IMR-90 (cell line): ENCODE results near the gene ABHD12B. TPM values are rescaled to one million over a fixed set of nuclear protein-coding genes. Genes with fewer than 3 reads are reported as not detected.

Experiments used
- ATAC-seq: fragments of 200-7000 bp; cut with Tn5 transposase; 2 replicates; pipeline ENCODE4 v1.9.1; 2020; ENCODE audit warnings: low read depth, mild to moderate bottlenecking, moderate library complexity
- BruUV-seq: library from RNA; stranded (reverse); fragments of 400-500 nt; replicated peaks from 2 replicates; lab custom pipeline; 2021; lab: Mats Ljungman, UMichigan
- CTCF ChIA-PET: fragments of 300-600 bp; formaldehyde crosslinking; extraction: SDS; loops from one replicate; lab custom pipeline; 2021; ENCODE audit warnings: antibody characterized with exemption; lab: Yijun Ruan, JAX
- POLR2A ChIA-PET: fragments of 300-600 bp; sonication (Branson Sonifier 250); formaldehyde crosslinking; loops from one replicate; lab custom pipeline; 2022; ENCODE audit warnings: antibody characterized with exemption; ENCODE audit not compliant: unreplicated experiment; lab: Charles Lee
- DNase-seq: peaks from one replicate; pipeline ENCODE4 v3.0.0; 2013
- H2AFZ ChIP-seq: replicated peaks from 2 replicates; pipeline ENCODE3; 2013; ENCODE audit warnings: low read length, mild to moderate bottlenecking; ENCODE audit not compliant: poor library complexity
- H2AK5ac ChIP-seq: 2 replicates; pipeline ENCODE4 v1.6.1; 2013; ENCODE audit warnings: low read depth, low read length, inconsistent platforms
- H2AK9ac ChIP-seq: replicated peaks from 2 replicates; pipeline ENCODE3; 2013; ENCODE audit warnings: mild to moderate bottlenecking, low read depth, low read length, moderate library complexity; ENCODE audit not compliant: poor library complexity
- H2BK120ac ChIP-seq: 2 replicates; pipeline ENCODE4 v1.6.1; 2013; ENCODE audit warnings: low read depth, low read length, inconsistent platforms
- H2BK15ac ChIP-seq: 3 replicates; pipeline ENCODE4 v1.6.1; 2013; ENCODE audit warnings: low read depth, low read length, inconsistent platforms
- H2BK20ac ChIP-seq: 2 replicates; pipeline ENCODE4 v1.6.1; 2013; ENCODE audit warnings: low read depth, mild to moderate bottlenecking, inconsistent platforms, low read length, moderate library complexity
- H2BK5ac ChIP-seq: 2 replicates; pipeline ENCODE4 v1.6.1; 2013; ENCODE audit warnings: mild to moderate bottlenecking, low read depth, low read length, inconsistent platforms; ENCODE audit not compliant: poor library complexity, severe bottlenecking
- H3K14ac ChIP-seq: replicated peaks from 2 replicates; pipeline ENCODE4 v1.6.1; 2013; ENCODE audit warnings: low read depth, low read length, inconsistent platforms
- H3K18ac ChIP-seq: 2 replicates; pipeline ENCODE4 v1.6.1; 2013; ENCODE audit warnings: low read depth, low read length, control low read depth
- H3K23ac ChIP-seq: 2 replicates; pipeline ENCODE4 v1.6.1; 2013; ENCODE audit warnings: low read depth, low read length, inconsistent platforms
- H3K27ac ChIP-seq: 2 replicates; pipeline ENCODE4 v1.5.1; 2013; ENCODE audit warnings: mild to moderate bottlenecking, control low read depth, low read length; ENCODE audit not compliant: insufficient read depth
- H3K27me3 ChIP-seq: 2 replicates; pipeline ENCODE4 v1.6.1; 2013; ENCODE audit warnings: low read length; ENCODE audit not compliant: control insufficient read depth, insufficient read depth
- H3K36me3 ChIP-seq: 2 replicates; pipeline ENCODE4 v1.6.1; 2013; ENCODE audit warnings: low read length, mixed read lengths; ENCODE audit not compliant: control insufficient read depth, insufficient read depth
- H3K4ac ChIP-seq: 2 replicates; pipeline ENCODE4 v1.6.1; 2013; ENCODE audit warnings: low read depth, low read length, inconsistent platforms
- H3K4me1 ChIP-seq: 2 replicates; pipeline ENCODE4 v1.6.1; 2013; ENCODE audit warnings: low read length, mixed read lengths; ENCODE audit not compliant: control insufficient read depth, insufficient read depth
- H3K4me2 ChIP-seq: 2 replicates; pipeline ENCODE4 v1.6.1; 2013; ENCODE audit warnings: low read depth, mild to moderate bottlenecking, control low read depth, low read length, moderate library complexity
- H3K4me3 ChIP-seq: 2 replicates; pipeline ENCODE4 v1.5.1; 2013; ENCODE audit warnings: low read depth, mild to moderate bottlenecking, control low read depth, low read length, moderate library complexity; ENCODE audit not compliant: insufficient read depth
- H3K56ac ChIP-seq: 2 replicates; pipeline ENCODE4 v1.6.1; 2013; ENCODE audit warnings: low read length, inconsistent platforms; ENCODE audit not compliant: insufficient read depth; ENCODE audit errors: extremely low read depth
- H3K79me1 ChIP-seq, 2 experiments: 2 replicates each; pipeline ENCODE4 v1.6.1; 2013; ENCODE audit warnings: low read length in 2 of 2, inconsistent platforms in 1 of 2, low read depth in 1 of 2
- H3K9ac ChIP-seq: 2 replicates; pipeline ENCODE4 v1.6.1; 2013; ENCODE audit warnings: low read depth, low read length, control low read depth
- H3K9me1 ChIP-seq: 2 replicates; pipeline ENCODE4 v1.6.1; 2013; ENCODE audit warnings: low read length, inconsistent platforms; ENCODE audit not compliant: insufficient read depth
- H3K9me3 ChIP-seq: 2 replicates; pipeline ENCODE4 v1.6.1; 2013; ENCODE audit warnings: low read length; ENCODE audit not compliant: control insufficient read depth, insufficient read depth
- H4K20me1 ChIP-seq: 2 replicates; pipeline ENCODE4 v1.6.1; 2013; ENCODE audit warnings: low read length, inconsistent platforms; ENCODE audit not compliant: insufficient read depth
- H4K5ac ChIP-seq: 2 replicates; pipeline ENCODE4 v1.6.1; 2013; ENCODE audit warnings: mild to moderate bottlenecking, low read depth, low read length, control low read depth
- H4K8ac ChIP-seq, 2 experiments: 2 replicates each; pipeline ENCODE4 v1.6.1; 2013; ENCODE audit warnings: low read depth in 2 of 2, low read length in 2 of 2, control low read depth in 1 of 2, inconsistent platforms in 1 of 2
- H4K91ac ChIP-seq: 2 replicates; pipeline ENCODE4 v1.6.1; 2013; ENCODE audit warnings: low read depth, low read length, inconsistent platforms; ENCODE audit not compliant: insufficient read depth
- BHLHE40 ChIP-seq: fragments of 150-350 bp; IDR thresholded peaks from 2 replicates; pipeline ENCODE4 v1.6.1; 2016; ENCODE audit warnings: mild to moderate bottlenecking, low read depth, low read length
- CEBPB ChIP-seq: IDR thresholded peaks from 2 replicates; pipeline ENCODE4 v1.6.1; 2012; ENCODE audit warnings: low read depth, low read length, improper control_type of control experiment
- FOS ChIP-seq: fragments of 150-350 bp; IDR thresholded peaks from 2 replicates; pipeline ENCODE4 v1.6.1; 2016; ENCODE audit warnings: low read depth, low read length
- MAFK ChIP-seq: IDR thresholded peaks from 2 replicates; pipeline ENCODE4 v1.6.1; 2012; ENCODE audit warnings: low read depth, low read length, improper control_type of control experiment
- MXI1 ChIP-seq: IDR thresholded peaks from 2 replicates; pipeline ENCODE4 v1.6.1; 2012; ENCODE audit warnings: low read depth, mild to moderate bottlenecking, low read length, moderate library complexity, borderline replicate concordance
- RAD21 ChIP-seq: IDR thresholded peaks from 2 replicates; pipeline ENCODE4 v1.6.1; 2012; ENCODE audit warnings: low read length, improper control_type of control experiment
- RCOR1 ChIP-seq: IDR thresholded peaks from 2 replicates; pipeline ENCODE4 v1.6.1; 2012; ENCODE audit warnings: mild to moderate bottlenecking, low read length, improper control_type of control experiment; ENCODE audit not compliant: insufficient replicate concordance
- SMC3 ChIP-seq: fragments of 150-350 bp; IDR thresholded peaks from 2 replicates; pipeline ENCODE4 v1.6.1; 2016; ENCODE audit warnings: low read depth, mild to moderate bottlenecking, antibody characterized with exemption, low read length, moderate library complexity
- WGBS, 2 experiments: methylation state at CpG; one replicate each; pipeline versions ENCODE4 v1.1.5 to v1.1.7; 2013; ENCODE audit warnings: missing lambda C conversion rate in 2 of 2; ENCODE audit not compliant: insufficient read length in 1 of 2; ENCODE audit errors: extremely low coverage in 2 of 2; 5-methylcytosine and 5-hydroxymethylcytosine counted together
- dilution Hi-C: fragments of 300-500 bp; cut with HindIII; formaldehyde crosslinking; loops from one replicate; pipeline ENCODE4 v1.14.3; 2018; ENCODE audit warnings: low sequenced_read_pairs; ENCODE audit not compliant: unreplicated experiment
- in situ Hi-C: fragments of 300-500 bp; cut with MboI; formaldehyde crosslinking; loops from 3 replicates; pipeline ENCODE4 v1.14.3; 2019; ENCODE audit warnings: low sequenced_read_pairs, inconsistent platforms, mixed read lengths
- intact Hi-C: fragments of 100-400 bp; cut with micrococcal nuclease; formaldehyde crosslinking; loops from 2 replicates; pipeline ENCODE4 v1.10.0; 2022
- polyA plus RNA-seq, 3 experiments: library from polyadenylated mRNA; depleted of rRNA; stranded (reverse); fragments of >200 nt; gene quantifications; 2 replicates each; pipeline ENCODE4 v1.2.3, GENCODE V29; 2012; ENCODE audit warnings: low replicate concordance in 1 of 3
- total RNA-seq: library from RNA; depleted of rRNA; stranded (reverse); fragments of >200 nt; gene quantifications from 2 replicates; pipeline ENCODE4 v1.2.3, GENCODE V29; 2012
- TF ChIP-seq, protein P1 (sequence below): conservative IDR thresholded peaks from 2 replicates; pipeline ENCODE4 v1.5.1; 2012; ENCODE audit warnings: mild to moderate bottlenecking, low read depth, low read length, improper control_type of control experiment
- TF ChIP-seq, protein P2 (sequence below): fragments of 150-350 bp; IDR thresholded peaks from 2 replicates; pipeline ENCODE4 v1.6.1; 2017; ENCODE audit warnings: mild to moderate bottlenecking, antibody characterized with exemption, low read length, low read depth
- TF ChIP-seq, protein P3 (sequence below): fragments of 150-350 bp; IDR thresholded peaks from 2 replicates; pipeline ENCODE4 v1.6.1; 2016; ENCODE audit warnings: low read depth, mild to moderate bottlenecking, low read length, moderate library complexity, borderline replicate concordance

Gene ABHD12B
- total and polyA plus RNA-seq, 2 of the 4 experiments (the other 2 are of a cell fraction) = 0.18 TPM; not detected in 1

DNA sequence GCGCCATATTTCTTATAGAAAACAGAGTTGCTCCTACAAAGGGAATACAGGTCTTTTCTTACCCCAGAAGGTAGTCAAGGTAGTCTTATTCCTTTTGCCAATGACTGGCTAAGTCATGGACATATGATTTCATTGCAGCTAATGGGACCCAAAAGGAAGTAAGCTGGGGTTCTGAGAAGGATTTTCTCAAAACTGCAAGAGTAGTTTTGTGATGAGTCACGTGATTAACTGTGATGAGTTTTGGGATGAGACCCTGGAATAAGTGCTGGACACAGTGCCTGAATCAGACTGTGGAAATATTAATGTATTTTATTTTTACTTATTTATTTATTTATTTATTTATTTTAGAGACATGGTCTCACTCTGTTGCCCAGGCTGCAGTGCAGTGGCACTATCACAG, 27.5 kb upstream of the ABHD12B start:
- no peak overlapping the region for H4K8ac ChIP-seq
- H2BK20ac ChIP-seq = no peak overlapping the region
- no peak overlapping the region for H3K4ac ChIP-seq
- no peaks in the 10 kb centered on the region for H4K20me1 ChIP-seq
- no peak overlapping the region for H3K56ac ChIP-seq
- H3K18ac ChIP-seq = no peak overlapping the region
- no peak overlapping the region for H3K9ac ChIP-seq
- H3K9me1 ChIP-seq = peaks cover 11% of the 10 kb centered on the region
- H3K4me1 ChIP-seq = peaks cover 11% of the 10 kb centered on the region
- ChIA-PET POLR2A (interaction anchor here (0.6 kb wide), 1 partner anchor 33 kb away, joined by 4 read pairs; no protein-coding TSS in a partner anchor), CTCF (no interaction called here)
- H3K23ac ChIP-seq = no peak overlapping the region
- H4K91ac ChIP-seq = no peak overlapping the region
- no peak overlapping the region for H2BK5ac ChIP-seq
- H4K5ac ChIP-seq = no peak overlapping the region
- H3K36me3 ChIP-seq = no peaks in the 10 kb centered on the region
- no peaks in the 10 kb centered on the region for H3K9me3 ChIP-seq
- in situ Hi-C loops = no loop called here
- BruUV-seq = no TSS peak
- no peak overlapping the region for H2AK5ac ChIP-seq
- DNase-seq (no peak), ATAC-seq (no peak)
- H3K27ac ChIP-seq = no peak overlapping the region
- intact Hi-C loops = no loop called here
- WGBS, 2 experiments = no CpG with 5 or more reads among the region's 2 CpGs
- no peaks in the 10 kb centered on the region for H3K27me3 ChIP-seq
- dilution Hi-C loops = no loop called here
- no peak overlapping the region for H2AFZ ChIP-seq
- TF ChIP-seq RAD21 = no peak
- no peak for TF ChIP-seq MXI1
- TF ChIP-seq, protein P1, sequence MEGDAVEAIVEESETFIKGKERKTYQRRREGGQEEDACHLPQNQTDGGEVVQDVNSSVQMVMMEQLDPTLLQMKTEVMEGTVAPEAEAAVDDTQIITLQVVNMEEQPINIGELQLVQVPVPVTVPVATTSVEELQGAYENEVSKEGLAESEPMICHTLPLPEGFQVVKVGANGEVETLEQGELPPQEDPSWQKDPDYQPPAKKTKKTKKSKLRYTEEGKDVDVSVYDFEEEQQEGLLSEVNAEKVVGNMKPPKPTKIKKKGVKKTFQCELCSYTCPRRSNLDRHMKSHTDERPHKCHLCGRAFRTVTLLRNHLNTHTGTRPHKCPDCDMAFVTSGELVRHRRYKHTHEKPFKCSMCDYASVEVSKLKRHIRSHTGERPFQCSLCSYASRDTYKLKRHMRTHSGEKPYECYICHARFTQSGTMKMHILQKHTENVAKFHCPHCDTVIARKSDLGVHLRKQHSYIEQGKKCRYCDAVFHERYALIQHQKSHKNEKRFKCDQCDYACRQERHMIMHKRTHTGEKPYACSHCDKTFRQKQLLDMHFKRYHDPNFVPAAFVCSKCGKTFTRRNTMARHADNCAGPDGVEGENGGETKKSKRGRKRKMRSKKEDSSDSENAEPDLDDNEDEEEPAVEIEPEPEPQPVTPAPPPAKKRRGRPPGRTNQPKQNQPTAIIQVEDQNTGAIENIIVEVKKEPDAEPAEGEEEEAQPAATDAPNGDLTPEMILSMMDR = no peak
- TF ChIP-seq RCOR1 = no peak
- no peak for TF ChIP-seq MAFK
- no peak for TF ChIP-seq CEBPB
- no peak for TF ChIP-seq SMC3
- no peak for TF ChIP-seq BHLHE40
- TF ChIP-seq, protein P2, sequence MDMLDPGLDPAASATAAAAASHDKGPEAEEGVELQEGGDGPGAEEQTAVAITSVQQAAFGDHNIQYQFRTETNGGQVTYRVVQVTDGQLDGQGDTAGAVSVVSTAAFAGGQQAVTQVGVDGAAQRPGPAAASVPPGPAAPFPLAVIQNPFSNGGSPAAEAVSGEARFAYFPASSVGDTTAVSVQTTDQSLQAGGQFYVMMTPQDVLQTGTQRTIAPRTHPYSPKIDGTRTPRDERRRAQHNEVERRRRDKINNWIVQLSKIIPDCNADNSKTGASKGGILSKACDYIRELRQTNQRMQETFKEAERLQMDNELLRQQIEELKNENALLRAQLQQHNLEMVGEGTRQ = no peak
- no peak for TF ChIP-seq FOS
- TF ChIP-seq, protein P3, sequence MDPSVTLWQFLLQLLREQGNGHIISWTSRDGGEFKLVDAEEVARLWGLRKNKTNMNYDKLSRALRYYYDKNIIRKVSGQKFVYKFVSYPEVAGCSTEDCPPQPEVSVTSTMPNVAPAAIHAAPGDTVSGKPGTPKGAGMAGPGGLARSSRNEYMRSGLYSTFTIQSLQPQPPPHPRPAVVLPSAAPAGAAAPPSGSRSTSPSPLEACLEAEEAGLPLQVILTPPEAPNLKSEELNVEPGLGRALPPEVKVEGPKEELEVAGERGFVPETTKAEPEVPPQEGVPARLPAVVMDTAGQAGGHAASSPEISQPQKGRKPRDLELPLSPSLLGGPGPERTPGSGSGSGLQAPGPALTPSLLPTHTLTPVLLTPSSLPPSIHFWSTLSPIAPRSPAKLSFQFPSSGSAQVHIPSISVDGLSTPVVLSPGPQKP = no peak
- H3K4me2 ChIP-seq = no peak overlapping the region
- no peak overlapping the region for H2AK9ac ChIP-seq
- no peak overlapping the region for H2BK120ac ChIP-seq
- no peak overlapping the region for H3K4me3 ChIP-seq
- H3K79me1 ChIP-seq = 0 out of 4 replicates have a peak, but pooled peaks cover 0 to 3% of the 10 kb centered on the region in 2 experiments
- no peak overlapping the region for H3K14ac ChIP-seq
- no peak overlapping the region for H2BK15ac ChIP-seq
